HG03135 (cell line): ENCODE measurements around the gene CTNNA3.
A peak's percentile ranks its signal among the peaks of the same experiment; 100 is the strongest.

ENCODE experiments used
- ATAC-seq: cut with Tn5 transposase; IDR thresholded peaks from one replicate; pipeline ENCODE4 v1.9.1; 2021; ENCODE audit warnings: mild to moderate bottlenecking, moderate library complexity; ENCODE audit not compliant: unreplicated experiment

The CTNNA3 gene

DNA sequence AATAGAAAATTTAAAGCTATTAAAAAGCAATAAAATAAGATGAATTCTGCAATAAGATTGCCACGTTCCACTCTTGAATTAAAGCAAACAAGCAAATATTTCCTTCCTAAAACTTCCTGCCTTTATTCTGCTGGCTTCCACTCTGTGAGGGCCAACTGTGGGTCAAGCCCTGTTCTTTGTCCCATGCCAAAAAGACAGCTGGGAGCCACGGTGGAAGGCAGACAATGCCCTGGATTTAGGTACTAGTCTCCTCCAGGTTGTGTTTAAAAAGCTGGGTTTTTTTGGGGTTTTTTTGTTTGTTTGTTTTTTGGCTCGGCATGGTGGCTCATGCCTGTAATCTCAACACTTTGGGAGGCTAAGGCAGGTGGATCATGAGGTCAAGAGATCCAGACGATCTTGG is 731.0 kb downstream of the CTNNA3 start:
- ATAC-seq, result no peak

DNA sequence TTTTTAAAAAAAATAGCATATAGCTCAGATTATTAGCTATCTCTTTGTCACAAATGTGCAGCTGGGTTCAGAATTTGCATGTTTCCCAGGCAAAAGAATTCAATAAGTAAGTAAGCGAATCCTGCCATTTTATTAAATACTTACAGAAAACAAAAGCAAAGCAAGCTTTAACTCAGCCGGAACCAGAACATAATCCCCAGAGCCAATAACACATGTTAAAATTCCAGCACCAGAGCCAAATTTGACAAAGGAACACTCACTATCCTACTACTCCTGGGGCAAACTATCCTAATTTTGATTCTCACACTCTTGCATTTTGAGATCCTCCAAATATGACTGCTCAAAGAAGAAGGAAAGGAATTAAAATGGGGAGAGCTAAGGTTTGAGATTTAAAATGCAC is 737.5 kb downstream of the CTNNA3 start:
- no peak for ATAC-seq

DNA sequence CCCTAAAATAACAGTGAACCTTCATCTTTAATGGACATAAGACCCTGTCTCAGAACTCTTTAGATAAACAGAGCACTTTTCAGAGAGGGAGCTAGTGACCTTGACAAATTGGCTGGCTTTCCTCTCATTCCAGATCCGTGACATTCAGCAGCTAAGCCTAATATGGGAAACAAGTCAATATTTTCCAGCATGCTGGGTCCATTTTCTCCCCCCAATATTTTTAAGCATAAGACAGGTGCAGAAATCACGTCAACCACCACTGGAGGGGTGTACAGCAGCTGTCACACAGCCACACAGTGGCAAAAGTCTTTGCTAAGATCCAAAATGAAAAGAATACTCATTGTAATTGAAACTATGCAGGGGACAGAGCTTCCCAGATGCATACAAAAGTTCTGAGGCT is 744.1 kb downstream of the CTNNA3 start:
- ATAC-seq, result no peak

DNA sequence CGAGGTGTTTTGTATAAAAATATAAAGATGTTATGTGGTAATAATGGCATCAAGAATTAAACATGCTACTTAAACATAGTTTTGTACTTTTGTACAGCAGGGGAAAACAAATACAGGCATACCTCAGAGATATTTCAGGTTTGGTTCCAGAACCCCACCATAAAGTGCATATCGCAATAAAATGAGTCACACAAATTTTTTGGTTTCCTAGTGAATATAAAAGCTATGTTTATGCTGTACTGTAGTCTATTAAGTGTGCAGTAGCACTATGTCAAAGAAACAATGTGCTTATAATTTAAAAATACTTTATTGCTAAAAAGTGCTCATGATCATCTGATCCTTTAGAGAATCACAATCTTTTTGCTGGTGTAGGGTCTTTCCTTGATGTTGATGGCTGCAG is 752.4 kb downstream of the CTNNA3 start:
- no peak for ATAC-seq

DNA sequence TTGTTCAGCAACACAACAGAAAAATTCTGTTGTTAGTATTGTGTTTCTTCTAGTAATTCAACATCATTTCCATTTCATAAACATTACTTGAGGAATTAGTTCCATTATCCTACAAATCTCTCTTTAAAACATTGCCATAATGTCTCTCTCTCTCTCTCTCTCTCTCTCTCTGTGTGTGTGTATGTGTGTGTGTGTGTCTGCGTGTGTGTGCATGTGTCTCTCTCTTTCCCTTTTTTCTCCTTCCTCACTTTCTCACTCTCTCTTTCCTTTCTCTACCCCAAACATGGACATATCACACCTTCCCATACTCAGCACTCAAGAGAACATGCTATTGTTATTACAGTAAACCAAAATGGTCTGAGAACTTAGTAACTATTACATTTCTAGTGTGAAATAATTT is 753.6 kb downstream of the CTNNA3 start:
- ATAC-seq, result no peak

DNA sequence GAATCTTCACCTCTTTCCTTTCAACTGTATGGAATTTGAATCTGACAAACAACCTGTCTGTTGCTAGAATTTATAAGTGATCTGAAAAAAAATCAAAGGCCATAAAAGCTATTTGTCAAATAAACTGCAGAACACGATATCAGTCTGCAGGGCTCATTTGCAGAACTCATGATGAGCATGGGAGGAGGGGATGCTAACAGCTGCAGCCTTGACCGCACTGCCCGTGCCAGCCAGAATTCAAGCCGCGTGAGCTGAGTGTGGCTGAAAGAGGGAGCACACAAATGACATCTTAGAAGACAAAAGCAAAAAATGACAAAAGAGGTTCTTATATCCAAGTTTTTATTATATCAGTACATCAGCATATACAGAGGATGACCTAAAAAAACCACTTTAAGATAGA is 754.5 kb downstream of the CTNNA3 start:
- ATAC-seq, result no peak

DNA sequence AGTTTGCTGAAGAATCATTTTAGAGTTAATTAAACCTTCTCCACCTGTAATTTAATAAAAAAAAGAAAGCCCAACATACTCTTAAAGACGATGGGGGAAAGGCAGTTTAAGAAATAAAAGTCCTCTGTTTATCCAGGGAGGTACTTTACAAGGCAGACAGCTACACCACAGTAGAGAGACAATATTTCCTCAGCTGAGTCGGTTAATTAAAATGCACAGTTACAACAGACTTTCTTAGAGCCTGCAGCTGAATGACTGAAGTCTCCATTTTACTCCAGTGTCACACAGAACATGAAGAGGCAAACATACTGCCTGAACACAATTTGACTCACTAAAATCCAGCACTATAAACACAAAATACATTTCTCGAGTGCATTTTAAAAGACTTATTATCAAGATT is 755.0 kb downstream of the CTNNA3 start:
- ATAC-seq, result no peak

DNA sequence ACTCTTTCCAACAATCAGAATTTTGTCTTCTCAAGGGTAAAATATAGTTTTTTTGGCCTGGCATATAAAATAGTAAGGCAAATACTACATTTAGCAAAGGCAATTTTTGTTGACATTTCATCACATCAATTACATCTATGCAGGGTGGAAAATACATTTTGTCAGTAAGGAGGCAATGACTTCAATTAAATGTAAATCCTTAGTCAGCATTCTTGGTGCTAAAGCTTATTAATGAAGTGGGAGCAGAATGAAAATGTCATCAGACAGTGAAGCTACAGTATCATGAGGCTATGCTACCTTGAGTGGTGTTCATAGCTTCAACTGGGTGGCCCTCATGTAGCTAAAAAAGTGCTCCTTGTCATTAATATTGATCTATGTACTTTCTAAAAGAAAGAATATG is 761.3 kb downstream of the CTNNA3 start:
- no peak for ATAC-seq

DNA sequence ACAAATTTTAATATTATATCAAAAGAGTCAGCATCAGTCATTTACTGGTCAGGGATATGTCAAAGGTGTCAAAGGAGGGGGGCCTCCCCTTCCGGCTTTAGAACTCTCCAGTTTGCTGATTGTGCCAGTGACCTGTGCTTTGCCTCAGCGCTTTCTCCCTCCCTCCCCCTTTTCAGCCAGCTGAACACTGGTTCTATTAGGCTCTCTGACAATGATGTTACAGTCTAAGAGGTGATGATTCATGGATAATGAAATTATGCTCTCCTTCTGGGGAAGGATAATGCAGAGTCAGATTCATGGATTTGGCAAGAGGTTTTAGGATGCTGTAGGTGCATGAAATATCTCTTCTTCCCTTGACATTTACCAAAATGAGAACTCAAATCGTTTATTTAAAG is 764.0 kb downstream of the CTNNA3 start:
- ATAC-seq, result no peak

DNA sequence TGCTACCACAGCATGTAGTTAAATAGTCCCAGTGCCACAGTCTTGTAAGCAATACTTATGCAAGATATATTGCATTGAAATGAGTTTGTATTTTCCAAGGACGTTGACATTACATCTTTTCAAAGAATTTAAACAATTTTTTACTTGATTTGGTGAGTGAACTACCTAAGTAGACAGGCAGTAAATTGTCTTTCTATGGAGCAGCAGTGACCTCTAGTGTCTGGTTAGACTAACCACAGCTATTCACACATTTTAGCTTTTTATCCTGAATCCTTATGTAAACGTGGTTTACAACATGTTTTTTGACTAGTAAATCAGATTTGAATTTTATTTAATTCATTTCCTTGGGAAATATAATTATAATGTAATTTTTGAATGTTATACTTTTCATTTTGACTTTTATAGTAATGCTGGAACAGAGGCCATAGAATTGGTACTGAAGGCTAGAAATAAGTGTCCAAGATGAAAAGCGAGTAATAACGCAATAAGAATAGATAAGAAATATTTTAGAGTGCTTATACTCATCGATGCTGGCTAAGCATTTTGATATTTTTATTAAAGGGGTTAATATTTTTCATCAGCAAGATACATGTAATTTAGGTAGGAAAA is 764.6 kb downstream of the CTNNA3 start:
- no peak for ATAC-seq

DNA sequence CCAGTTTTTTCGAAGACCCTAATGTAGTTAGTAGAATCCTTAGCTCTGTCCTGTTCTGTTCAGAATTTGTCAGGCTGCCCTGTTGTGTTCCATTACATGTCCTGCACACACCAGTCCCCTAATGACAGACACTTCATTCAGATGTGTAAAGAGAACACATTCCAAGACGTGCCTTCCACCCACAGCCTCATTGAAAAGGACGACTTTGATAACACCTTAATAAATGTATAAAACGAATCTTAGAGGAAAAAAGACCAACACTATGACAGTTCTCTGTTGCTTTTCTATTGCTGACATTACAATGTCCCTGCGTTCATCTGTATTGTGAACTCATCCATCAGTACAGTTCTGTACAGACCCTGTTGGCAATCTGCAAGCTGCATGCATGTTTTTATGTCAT is 766.6 kb downstream of the CTNNA3 start:
- ATAC-seq, result no peak

DNA sequence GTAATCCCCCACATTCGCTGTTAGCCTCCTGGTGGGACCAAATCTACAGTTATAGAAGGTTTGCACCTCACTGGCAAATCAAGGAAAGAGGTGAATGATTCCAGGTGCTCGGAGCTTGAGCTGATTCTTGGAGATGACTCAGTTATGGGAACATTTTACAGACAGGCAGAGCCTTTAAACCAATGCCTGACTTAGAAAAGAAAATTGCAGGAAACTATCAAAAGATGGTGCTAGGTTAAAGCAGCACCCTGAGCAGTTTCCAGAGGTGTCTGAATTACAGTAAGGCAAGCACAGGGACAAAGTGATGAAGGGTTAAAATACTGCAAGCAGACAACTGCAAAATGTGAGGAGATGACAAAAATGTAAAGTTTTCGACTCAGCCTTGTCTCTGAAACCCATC is 767.2 kb downstream of the CTNNA3 start:
- ATAC-seq, result no peak

DNA sequence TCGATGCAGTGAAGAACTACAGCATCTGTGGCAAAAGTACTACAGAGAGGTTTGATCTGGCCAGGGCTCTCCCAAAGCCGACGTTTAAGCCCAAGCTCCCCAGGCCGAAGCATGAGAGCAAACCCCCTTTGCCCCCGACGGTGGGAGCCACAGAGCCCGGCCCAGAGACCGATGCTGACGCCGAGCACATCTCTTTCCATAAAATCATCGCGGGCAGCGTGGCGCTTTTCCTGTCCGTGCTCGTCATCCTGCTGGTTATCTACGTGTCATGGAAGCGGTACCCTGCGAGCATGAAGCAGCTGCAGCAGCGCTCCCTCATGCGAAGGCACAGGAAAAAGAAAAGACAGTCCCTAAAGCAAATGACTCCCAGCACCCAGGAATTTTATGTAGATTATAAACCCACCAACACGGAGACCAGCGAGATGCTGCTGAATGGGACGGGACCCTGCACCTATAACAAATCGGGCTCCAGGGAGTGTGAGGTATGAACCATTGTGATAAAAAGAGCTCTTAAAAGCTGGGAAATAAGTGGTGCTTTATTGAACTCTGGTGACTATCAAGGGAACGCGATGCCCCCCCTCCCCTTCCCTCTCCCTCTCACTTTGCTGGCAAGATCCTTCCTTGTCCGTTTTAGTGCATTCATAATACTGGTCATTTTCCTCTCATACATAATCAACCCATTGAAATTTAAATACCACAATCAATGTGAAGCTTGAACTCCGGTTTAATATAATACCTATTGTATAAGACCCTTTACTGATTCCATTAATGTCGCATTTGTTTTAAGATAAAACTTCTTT is 767.8 kb downstream of the CTNNA3 start:
- ATAC-seq, result no peak

DNA sequence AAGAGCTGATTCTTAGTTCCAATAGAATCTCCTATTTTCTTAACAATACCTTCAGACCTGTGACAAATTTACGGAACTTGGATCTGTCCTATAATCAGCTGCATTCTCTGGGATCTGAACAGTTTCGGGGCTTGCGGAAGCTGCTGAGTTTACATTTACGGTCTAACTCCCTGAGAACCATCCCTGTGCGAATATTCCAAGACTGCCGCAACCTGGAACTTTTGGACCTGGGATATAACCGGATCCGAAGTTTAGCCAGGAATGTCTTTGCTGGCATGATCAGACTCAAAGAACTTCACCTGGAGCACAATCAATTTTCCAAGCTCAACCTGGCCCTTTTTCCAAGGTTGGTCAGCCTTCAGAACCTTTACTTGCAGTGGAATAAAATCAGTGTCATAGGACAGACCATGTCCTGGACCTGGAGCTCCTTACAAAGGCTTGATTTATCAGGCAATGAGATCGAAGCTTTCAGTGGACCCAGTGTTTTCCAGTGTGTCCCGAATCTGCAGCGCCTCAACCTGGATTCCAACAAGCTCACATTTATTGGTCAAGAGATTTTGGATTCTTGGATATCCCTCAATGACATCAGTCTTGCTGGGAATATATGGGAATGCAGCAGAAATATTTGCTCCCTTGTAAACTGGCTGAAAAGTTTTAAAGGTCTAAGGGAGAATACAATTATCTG is 768.6 kb downstream of the CTNNA3 start:
- ATAC-seq, result no peak

DNA sequence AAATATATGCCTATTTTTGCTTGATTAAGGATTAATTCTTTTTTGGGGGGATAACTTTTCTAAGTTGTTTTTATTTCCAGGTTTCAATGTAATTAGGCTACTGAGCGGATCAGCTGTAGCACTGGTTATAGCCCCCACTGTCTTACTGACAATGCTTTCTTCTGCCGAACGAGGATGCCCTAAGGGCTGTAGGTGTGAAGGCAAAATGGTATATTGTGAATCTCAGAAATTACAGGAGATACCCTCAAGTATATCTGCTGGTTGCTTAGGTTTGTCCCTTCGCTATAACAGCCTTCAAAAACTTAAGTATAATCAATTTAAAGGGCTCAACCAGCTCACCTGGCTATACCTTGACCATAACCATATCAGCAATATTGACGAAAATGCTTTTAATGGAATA is 769.2 kb downstream of the CTNNA3 start:
- no peak for ATAC-seq

DNA sequence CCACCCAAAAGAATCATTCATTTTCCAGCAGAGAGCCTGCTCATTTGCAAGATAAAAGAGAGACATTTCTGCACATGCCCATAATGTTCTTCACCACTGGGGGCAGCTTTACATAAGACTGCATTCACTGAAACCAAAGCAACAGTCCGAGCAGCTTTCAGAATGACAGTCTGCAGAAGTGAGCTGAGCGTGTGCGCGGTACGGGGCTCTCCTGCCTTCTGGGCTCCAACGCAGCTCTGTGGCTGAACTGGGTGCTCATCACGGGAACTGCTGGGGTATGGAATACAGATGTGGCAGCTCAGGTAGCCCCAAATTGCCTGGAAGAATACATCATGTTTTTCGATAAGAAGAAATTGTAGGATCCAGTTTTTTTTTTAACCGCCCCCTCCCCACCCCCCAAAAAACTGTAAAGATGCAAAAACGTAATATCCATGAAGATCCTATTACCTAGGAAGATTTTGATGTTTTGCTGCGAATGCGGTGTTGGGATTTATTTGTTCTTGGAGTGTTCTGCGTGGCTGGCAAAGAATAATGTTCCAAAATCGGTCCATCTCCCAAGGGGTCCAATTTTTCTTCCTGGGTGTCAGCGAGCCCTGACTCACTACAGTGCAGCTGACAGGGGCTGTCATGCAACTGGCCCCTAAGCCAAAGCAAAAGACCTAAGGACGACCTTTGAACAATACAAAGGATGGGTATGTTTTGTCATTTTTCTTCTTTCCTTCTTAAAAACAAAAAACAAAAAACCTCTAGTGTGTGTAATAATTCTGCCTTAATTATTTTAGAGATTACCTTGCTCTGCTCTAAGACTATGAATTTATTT is 769.9 kb downstream of the CTNNA3 start, which contains the start of gene LRRTM3:
TSS of gene LRRTM3 (plus strand) at position 141 of the 820 bp plus-strand sequence.
- peak; percentile 100 for ATAC-seq

DNA sequence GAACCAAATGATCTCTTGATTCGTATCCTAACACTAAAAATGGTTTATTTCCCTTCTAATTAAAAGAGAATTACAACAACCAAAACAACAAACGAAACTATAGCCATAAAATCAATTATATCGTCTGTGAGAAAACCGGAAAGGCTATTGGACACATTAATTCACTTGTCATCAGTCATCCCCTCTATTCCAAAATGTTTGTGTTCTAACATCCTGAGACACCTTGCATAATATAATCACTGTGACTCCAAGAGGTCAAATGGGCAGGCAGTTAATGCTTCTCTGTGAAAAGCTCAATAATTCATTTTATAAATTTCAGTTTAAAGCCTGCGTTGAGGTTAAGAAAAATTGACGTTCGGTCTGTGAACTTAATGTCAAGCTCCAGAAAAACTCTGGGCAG is 770.6 kb downstream of the CTNNA3 start:
- no peak for ATAC-seq

DNA sequence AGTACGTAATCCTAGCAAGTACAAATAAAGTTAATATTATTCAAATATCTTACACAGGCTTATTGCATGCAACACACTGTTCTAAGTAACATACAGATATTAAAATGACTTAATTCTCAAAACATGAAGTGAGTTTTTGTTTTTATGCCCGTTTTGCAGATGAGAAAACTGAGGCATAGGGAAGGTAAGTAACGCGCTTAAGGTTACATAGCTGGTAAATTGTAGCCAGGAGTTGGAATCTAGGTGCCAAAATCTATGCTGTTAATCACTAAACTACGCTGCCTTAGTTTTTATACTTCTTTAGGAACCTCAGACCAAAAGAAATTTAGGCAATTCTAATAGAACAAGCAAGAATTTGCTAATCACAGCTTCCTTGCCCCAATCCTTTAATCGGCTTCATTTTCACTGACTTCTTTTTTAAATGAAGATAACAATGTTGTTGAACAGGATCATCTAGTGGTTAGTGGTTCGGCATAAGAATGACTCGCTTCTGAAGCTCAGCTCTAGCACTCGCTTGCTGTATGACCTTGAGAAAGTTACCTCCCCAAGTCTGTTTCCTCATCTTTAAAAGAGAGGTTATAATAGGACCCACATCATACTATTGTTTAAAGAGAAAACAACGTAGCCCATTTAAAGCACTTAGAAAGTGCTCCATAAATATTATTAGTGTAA is 771.2 kb downstream of the CTNNA3 start:
- no peak for ATAC-seq

DNA sequence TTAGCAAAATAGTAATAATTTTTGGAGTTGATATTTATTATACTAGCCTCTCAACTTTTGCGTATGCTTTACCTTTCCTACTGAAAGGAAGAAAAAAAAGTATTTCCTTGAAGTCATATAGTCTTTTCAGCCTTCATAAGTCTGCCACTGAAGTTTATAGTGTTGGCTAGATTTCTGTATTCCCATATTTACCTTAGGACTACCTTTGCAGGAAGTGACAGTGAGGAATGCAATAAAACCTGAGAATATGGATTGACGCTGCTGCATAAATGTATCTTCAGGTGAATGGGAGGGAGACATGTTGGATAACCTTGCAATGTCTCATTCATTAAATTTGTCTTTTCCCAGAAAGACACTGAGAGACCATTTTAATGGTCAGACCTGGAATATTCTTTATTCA is 776.7 kb downstream of the CTNNA3 start:
- ATAC-seq, result no peak

DNA sequence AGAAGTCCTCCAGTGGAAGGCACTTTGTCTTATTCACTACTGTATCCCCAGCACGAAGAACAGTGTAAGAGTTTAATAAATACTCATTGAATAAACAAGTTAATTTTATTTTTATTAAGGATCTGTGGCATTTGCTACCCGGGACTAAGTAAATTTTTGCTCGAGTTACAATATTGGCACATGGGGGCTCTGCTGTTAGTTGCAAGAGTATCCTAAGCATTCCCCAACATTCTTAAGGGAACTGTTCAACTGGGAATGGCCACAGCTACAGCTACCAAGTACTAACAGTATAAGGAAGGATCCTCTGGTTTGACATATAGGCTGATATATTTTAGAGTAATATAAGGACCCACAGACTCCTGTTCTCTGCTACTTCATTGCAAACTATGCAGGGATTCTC is 778.9 kb downstream of the CTNNA3 start:
- ATAC-seq, result no peak

DNA sequence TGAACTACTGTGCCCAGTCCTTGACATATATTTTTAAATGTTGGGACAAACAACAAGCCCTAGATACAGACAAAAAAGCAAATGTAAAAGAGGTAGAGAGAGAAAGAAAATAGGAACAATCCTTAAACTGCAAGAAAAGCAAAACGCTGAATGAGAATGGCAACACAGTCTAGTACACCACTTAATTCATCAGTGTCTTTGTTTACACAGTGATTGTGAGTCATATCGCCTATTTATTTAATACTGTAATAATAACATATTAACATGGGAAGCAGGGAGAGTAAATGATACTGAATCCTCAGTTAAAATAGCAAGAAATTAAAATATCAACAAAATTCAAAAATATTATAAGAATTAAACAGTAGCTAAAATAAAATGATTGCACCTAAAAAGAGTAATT is 780.0 kb downstream of the CTNNA3 start:
- ATAC-seq, result no peak
